SK-N-SH treated with all-trans-retinoic acid at 6 μM for 48 hours (cell line): ENCODE measurements around the gene HAO1.

Experiments
- ATAC-seq: fragments of 200-7000 bp; cut with Tn5 transposase; 3 replicates; pipeline ENCODE4 v1.9.1; 2020; ENCODE audit warnings: mild to moderate bottlenecking, moderate library complexity
- BACH2 ChIP-seq: fragments of 250-450 bp; sonication (Bioruptor Pico); IDR thresholded peaks from 2 replicates; pipeline ENCODE4 v1.9.0; 2021; ENCODE audit warnings: mild to moderate bottlenecking, borderline replicate concordance
- CREB5 ChIP-seq: fragments of 250-450 bp; sonication (Bioruptor Pico); IDR thresholded peaks from 2 replicates; pipeline ENCODE4 v1.5.1; 2020; ENCODE audit warnings: low read depth, mild to moderate bottlenecking, moderate library complexity
- CSDC2 ChIP-seq: fragments of 250-450 bp; sonication (Bioruptor Pico); IDR thresholded peaks from 2 replicates; pipeline ENCODE4 v1.5.0; 2020; ENCODE audit warnings: mild to moderate bottlenecking, moderate library complexity
- CSRNP3 ChIP-seq: fragments of 250-450 bp; sonication (Bioruptor Pico); IDR thresholded peaks from 2 replicates; pipeline ENCODE4 v1.5.1; 2021; ENCODE audit warnings: mild to moderate bottlenecking, moderate library complexity
- ESRRG ChIP-seq: fragments of 250-450 bp; sonication (Bioruptor Pico); IDR thresholded peaks from 2 replicates; pipeline ENCODE4 v1.6.1; 2021; ENCODE audit warnings: mild to moderate bottlenecking
- GLIS3 ChIP-seq: fragments of 250-450 bp; sonication (Bioruptor Pico); IDR thresholded peaks from 2 replicates; pipeline ENCODE4 v1.5.0; 2020; ENCODE audit warnings: mild to moderate bottlenecking, moderate library complexity
- ISL1 ChIP-seq: fragments of 250-450 bp; sonication (Bioruptor Pico); IDR thresholded peaks from 2 replicates; pipeline ENCODE4 v2.1.2; 2022; ENCODE audit warnings: mild to moderate bottlenecking, moderate library complexity
- OSR1 ChIP-seq: fragments of 250-450 bp; sonication (Bioruptor Pico); IDR thresholded peaks from 2 replicates; pipeline ENCODE4 v1.8.0; 2022; ENCODE audit warnings: moderate library complexity, mild to moderate bottlenecking, inconsistent platforms
- POU6F1 ChIP-seq: fragments of 250-450 bp; sonication (Bioruptor Pico); IDR thresholded peaks from 2 replicates; pipeline ENCODE4 v1.8.0; 2021; ENCODE audit warnings: low read depth, mild to moderate bottlenecking, moderate library complexity, borderline replicate concordance
- PPARA ChIP-seq: fragments of 250-450 bp; sonication (Bioruptor Pico); IDR thresholded peaks from 2 replicates; pipeline ENCODE4 v1.5.0; 2020; ENCODE audit warnings: mild to moderate bottlenecking, borderline replicate concordance
- RARB ChIP-seq: fragments of 250-450 bp; sonication (Bioruptor Pico); IDR thresholded peaks from 2 replicates; pipeline ENCODE4 v1.8.0; 2021; ENCODE audit warnings: mild to moderate bottlenecking, moderate library complexity
- SNAI2 ChIP-seq: fragments of 250-450 bp; sonication (Bioruptor Pico); IDR thresholded peaks from 2 replicates; pipeline ENCODE4 v1.5.0; 2020; ENCODE audit warnings: mild to moderate bottlenecking, moderate library complexity
- TCF4 ChIP-seq: fragments of 250-450 bp; sonication (Bioruptor Pico); IDR thresholded peaks from 2 replicates; pipeline ENCODE4 v1.8.0; 2021; ENCODE audit warnings: mild to moderate bottlenecking, moderate library complexity, borderline replicate concordance
- TOX ChIP-seq: fragments of 250-450 bp; sonication (Bioruptor Pico); IDR thresholded peaks from 2 replicates; pipeline ENCODE4 v1.8.0; 2021; ENCODE audit warnings: mild to moderate bottlenecking, moderate library complexity, borderline replicate concordance
- ZC3H10 ChIP-seq: fragments of 250-450 bp; sonication (Bioruptor Pico); IDR thresholded peaks from 2 replicates; pipeline ENCODE4 v1.5.1; 2021; ENCODE audit warnings: mild to moderate bottlenecking, moderate library complexity
- ZFP30 ChIP-seq: fragments of 450-650 bp; formaldehyde crosslinking; IDR thresholded peaks from 2 replicates; pipeline ENCODE4 v1.5.0; 2022; ENCODE audit warnings: mild to moderate bottlenecking, moderate library complexity
- ZNF565 ChIP-seq: fragments of 450-650 bp; formaldehyde crosslinking; conservative IDR thresholded peaks from 2 replicates; pipeline ENCODE4 v1.5.0; 2020; ENCODE audit warnings: low read depth, mild to moderate bottlenecking, moderate library complexity
- ZNF70 ChIP-seq: fragments of 450-650 bp; formaldehyde crosslinking; IDR thresholded peaks from 2 replicates; pipeline ENCODE4 v1.5.0; 2020; ENCODE audit warnings: mild to moderate bottlenecking, moderate library complexity
- ZNF8 ChIP-seq: fragments of 450-650 bp; formaldehyde crosslinking; IDR thresholded peaks from 2 replicates; pipeline ENCODE4 v1.5.0; 2020; ENCODE audit warnings: mild to moderate bottlenecking, moderate library complexity
- TF ChIP-seq, protein P1 (sequence below): fragments of 250-450 bp; sonication (Bioruptor Pico); IDR thresholded peaks from 2 replicates; pipeline ENCODE4 v1.5.0; 2020; ENCODE audit warnings: mild to moderate bottlenecking, moderate library complexity

Gene HAO1

DNA sequence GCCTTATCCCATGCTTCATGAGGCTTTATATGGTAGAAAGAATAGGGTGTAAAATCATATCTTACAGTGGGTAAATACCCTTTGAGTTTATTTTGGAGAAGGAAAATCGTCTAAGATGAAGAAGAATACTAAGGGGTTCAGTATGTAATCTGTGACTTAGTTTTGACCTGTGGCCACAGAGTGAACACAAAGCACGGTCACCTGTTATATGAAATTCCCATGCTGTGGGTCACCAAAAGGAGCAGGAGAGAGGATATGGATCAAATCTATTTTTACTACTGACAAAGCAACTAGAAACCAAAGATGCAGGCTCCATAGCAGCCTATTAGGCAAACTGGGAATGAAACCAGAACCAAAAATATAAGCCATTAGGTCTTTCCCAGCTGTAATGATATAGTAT, 3.6 kb upstream of the HAO1 start:
- no peak for ATAC-seq

DNA sequence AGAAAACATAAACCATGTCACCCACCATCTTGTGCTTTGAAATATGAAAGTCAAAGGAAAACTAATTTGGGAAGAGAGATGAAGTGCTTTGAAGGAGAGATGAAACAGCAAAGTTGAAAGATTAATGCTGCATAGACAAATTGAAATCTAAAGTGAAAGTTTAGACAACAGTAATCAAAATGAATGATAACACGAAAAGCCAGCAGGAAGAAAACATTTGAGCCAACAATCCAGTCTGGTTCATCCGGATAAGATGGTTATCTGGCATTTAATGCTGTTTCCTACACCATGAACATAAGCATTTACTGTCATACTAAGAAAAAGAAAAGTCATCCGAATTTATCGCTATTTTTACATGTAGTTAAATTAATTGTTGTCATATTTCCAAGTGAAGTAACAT, 595 bp downstream of the HAO1 start:
- TF ChIP-seq CSDC2 (CRISPR knock-in tag) (no peak), POU6F1 (CRISPR knock-in tag) (0 out of 2 replicates have a peak, but pooled peaks have one; percentile 28), ESRRG (CRISPR knock-in tag) (no peak), RARB (CRISPR knock-in tag) (no peak), ISL1 (CRISPR knock-in tag) (peak; percentile 80)

More for the DNA sequence above, 3.6 kb upstream of the HAO1 start:
- no peak for TF ChIP-seq ZNF70 (CRISPR knock-in tag)
- TF ChIP-seq ZNF565 (CRISPR knock-in tag): no peak
- no peak for TF ChIP-seq SNAI2 (CRISPR knock-in tag)

GRCh38 chr20:7938058-7938457, 2.2 kb downstream of the HAO1 start:
- TF ChIP-seq ZNF8 (CRISPR knock-in tag) (no peak), CREB5 (CRISPR knock-in tag) (no peak), ZC3H10 (CRISPR knock-in tag) (no peak), TCF4 (CRISPR knock-in tag) (no peak), ZNF565 (CRISPR knock-in tag) (no peak), ISL1 (CRISPR knock-in tag) (no peak), POU6F1 (CRISPR knock-in tag) (no peak), CSRNP3 (CRISPR knock-in tag) (no peak), PPARA (CRISPR knock-in tag) (no peak)
- ATAC-seq: no peak

More for the DNA sequence above, 595 bp downstream of the HAO1 start:
- ATAC-seq: no peak

DNA sequence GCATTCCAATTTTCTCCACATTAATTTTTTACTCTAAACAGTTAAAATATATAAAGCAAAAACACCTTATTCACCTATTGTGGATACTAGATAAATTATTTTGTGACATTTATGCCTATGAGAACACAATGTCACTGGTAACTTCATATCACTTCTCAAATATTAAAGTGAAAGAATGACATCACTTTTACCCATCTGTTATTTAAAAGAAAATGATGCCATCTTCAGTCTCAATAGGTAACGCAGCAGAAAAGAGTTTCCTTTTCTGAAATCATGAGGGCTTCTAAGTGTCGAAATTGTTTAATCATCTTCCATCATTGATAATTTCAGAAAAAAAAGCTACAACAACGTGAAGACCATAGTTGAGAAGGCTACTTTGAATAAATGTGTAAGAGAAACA, 2.9 kb downstream of the HAO1 start:
- no peak for ATAC-seq
- no peak for TF ChIP-seq OSR1 (CRISPR knock-in tag)
- no peak for TF ChIP-seq SNAI2 (CRISPR knock-in tag)
- TF ChIP-seq ISL1 (CRISPR knock-in tag): no peak
- no peak for TF ChIP-seq ZFP30 (CRISPR knock-in tag)
- no peak for TF ChIP-seq GLIS3 (CRISPR knock-in tag)
- no peak for TF ChIP-seq ZNF565 (CRISPR knock-in tag)
- TF ChIP-seq BACH2: no peak
- TF ChIP-seq, protein P1, sequence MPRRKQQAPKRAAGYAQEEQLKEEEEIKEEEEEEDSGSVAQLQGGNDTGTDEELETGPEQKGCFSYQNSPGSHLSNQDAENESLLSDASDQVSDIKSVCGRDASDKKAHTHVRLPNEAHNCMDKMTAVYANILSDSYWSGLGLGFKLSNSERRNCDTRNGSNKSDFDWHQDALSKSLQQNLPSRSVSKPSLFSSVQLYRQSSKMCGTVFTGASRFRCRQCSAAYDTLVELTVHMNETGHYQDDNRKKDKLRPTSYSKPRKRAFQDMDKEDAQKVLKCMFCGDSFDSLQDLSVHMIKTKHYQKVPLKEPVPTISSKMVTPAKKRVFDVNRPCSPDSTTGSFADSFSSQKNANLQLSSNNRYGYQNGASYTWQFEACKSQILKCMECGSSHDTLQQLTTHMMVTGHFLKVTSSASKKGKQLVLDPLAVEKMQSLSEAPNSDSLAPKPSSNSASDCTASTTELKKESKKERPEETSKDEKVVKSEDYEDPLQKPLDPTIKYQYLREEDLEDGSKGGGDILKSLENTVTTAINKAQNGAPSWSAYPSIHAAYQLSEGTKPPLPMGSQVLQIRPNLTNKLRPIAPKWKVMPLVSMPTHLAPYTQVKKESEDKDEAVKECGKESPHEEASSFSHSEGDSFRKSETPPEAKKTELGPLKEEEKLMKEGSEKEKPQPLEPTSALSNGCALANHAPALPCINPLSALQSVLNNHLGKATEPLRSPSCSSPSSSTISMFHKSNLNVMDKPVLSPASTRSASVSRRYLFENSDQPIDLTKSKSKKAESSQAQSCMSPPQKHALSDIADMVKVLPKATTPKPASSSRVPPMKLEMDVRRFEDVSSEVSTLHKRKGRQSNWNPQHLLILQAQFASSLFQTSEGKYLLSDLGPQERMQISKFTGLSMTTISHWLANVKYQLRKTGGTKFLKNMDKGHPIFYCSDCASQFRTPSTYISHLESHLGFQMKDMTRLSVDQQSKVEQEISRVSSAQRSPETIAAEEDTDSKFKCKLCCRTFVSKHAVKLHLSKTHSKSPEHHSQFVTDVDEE (CRISPR knock-in tag): no peak
- TF ChIP-seq CSDC2 (CRISPR knock-in tag): no peak
- no peak for TF ChIP-seq PPARA (CRISPR knock-in tag)
- no peak for TF ChIP-seq CSRNP3 (CRISPR knock-in tag)
- no peak for TF ChIP-seq CREB5 (CRISPR knock-in tag)
- TF ChIP-seq POU6F1 (CRISPR knock-in tag): no peak
- TF ChIP-seq TOX (CRISPR knock-in tag): no peak
- TF ChIP-seq ZNF70 (CRISPR knock-in tag): no peak
